ENCODE measurements around the gene EPN2.
"Not testable (repeated sequence)": the region's sequence is repeated elsewhere in the genome, so short reads cannot be mapped to it uniquely, and the experiment has no call there.

EPN2 gene

DNA sequence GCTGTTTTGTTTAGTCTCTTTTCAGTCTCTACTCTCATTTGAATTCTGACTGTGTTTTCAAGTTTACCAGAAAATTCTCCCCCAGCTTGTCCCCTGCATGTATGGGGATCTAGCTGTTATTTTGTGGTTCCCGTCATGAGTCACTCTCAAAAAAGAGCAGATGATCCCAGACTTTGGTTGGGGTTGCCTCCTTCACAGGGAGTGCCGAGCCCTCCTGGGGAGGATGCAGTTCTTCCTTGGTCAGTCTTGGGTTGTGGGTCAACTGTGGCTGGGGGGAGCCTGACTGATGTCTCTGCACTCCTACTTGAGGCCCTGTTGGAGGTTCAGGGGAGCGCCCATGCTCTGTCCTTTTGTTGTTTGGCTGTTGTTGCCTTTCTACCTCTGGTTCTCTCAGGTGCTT, 37.7 kb downstream of the EPN2 start:
- TF ChIP-seq, protein P1, sequence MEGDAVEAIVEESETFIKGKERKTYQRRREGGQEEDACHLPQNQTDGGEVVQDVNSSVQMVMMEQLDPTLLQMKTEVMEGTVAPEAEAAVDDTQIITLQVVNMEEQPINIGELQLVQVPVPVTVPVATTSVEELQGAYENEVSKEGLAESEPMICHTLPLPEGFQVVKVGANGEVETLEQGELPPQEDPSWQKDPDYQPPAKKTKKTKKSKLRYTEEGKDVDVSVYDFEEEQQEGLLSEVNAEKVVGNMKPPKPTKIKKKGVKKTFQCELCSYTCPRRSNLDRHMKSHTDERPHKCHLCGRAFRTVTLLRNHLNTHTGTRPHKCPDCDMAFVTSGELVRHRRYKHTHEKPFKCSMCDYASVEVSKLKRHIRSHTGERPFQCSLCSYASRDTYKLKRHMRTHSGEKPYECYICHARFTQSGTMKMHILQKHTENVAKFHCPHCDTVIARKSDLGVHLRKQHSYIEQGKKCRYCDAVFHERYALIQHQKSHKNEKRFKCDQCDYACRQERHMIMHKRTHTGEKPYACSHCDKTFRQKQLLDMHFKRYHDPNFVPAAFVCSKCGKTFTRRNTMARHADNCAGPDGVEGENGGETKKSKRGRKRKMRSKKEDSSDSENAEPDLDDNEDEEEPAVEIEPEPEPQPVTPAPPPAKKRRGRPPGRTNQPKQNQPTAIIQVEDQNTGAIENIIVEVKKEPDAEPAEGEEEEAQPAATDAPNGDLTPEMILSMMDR (IDR thresholded peaks at IDR 0.05; ENCODE audit: insufficient read depth, low read depth, low read length, missing control alignments): no peak
- H3K4me3 ChIP-seq (ENCODE audit: low read depth, low read length): no peak overlapping the region
- no peak for DNase-seq (ENCODE audit: low read depth)

DNA sequence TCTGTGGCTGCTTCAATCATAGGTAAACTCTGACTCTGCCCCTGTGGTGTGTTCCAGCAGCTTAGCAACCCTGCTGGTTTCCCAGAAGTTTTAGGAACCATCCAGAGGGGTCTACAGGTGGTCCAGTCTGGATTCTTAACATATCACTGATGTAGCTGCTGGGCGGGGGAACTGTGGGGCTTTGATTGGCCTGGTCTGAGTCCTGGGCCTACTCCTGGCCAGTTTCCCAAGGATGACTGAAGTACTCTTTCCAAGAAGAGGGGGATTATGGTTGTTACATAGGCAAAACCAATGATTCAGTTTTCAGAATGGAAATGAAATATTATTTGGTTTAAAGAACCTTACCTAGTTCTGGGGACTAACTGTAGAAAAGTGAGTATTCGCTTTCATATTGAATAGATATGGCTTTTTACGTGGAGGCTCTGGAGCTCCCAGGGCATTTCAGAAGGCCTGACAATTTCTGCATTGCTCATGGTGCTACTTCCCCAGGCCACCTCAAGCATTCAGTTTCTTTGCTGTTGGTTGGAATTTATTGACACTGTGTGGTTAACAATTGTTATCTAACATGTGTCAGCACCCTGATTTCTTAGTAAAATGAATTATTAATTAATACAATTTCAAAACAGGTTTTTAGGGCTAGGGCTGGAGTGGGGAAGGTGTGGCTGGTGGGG, 38.4 kb downstream of the EPN2 start:
- TF ChIP-seq, protein P1 (IDR thresholded peaks at IDR 0.05; ENCODE audit: insufficient read depth, low read depth, low read length, missing control alignments): no peak

DNA sequence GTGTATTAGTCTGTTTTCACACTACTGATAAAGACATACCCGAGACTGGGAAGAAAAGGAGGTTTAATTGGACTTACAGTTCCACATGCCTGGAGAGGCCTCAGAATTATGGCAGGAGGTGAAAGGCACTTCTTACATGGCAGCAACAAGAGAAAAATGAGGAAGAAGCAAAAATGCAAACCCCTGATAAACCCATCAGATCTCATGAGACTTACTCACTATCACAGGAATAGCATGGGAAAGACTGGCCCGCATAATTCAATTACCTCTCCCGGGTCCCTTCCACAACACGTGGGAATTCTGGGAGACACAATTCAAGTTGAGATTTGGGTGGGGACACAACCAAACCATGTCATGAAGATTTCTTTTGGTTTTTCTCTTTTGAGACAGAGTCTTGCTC, 41.1 kb downstream of the EPN2 start:
- H3K4me3 ChIP-seq (ENCODE audit: low read depth, low read length); DNase-seq (ENCODE audit: low read depth): not testable (repeated sequence)

More for the DNA sequence above, 38.4 kb downstream of the EPN2 start:
- no peak overlapping the region for H3K4me3 ChIP-seq (ENCODE audit: low read depth, low read length)
- DNase-seq (ENCODE audit: low read depth): no peak

DNA sequence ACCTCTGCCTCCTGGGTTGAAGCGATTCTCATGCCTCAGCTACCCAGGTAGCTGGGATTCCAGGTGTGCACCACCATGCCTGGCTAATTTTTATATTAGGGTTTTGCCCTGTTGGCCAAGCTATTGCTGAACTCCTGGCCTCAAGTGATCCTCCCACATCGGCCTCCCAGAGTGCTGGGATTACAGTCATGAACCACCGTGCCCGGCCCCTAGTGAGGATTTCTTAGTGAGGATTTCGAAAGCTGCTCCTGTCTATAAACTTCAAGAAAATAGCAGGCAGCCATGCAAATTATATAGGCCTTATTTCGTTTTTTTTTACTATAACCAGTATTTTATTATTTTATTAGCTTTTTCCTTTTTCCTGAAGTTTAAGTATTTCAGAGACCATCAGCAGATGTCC, 41.6 kb downstream of the EPN2 start:
- H3K4me3 ChIP-seq (ENCODE audit: low read depth, low read length): no peak overlapping the region
- no peak for DNase-seq (ENCODE audit: low read depth)
- TF ChIP-seq, protein P1 (IDR thresholded peaks at IDR 0.05; ENCODE audit: insufficient read depth, low read depth, low read length, missing control alignments): no peak

DNA sequence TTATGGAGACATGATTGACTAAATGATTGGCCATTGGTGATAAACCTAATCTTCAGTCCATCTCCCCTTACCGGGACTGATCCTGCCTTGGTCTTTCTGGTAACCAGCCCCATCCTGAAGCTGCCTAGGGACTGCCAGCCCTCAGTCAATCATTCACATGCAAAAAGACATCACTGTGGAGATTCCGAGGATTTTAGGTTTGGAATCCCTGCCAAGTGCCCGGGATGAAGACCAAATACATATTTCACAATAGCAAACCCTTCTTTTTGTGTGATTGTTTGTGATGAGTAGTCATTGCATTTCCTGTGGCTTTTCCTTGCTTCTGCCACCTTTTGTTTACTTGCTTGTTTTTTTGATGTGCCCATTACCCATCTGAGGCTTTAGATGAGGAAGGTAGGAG, 44.0 kb downstream of the EPN2 start:
- no peak for DNase-seq (ENCODE audit: low read depth)
- H3K4me3 ChIP-seq (ENCODE audit: low read depth, low read length): no peak overlapping the region
- TF ChIP-seq, protein P1 (IDR thresholded peaks at IDR 0.05; ENCODE audit: insufficient read depth, low read depth, low read length, missing control alignments): no peak

DNA sequence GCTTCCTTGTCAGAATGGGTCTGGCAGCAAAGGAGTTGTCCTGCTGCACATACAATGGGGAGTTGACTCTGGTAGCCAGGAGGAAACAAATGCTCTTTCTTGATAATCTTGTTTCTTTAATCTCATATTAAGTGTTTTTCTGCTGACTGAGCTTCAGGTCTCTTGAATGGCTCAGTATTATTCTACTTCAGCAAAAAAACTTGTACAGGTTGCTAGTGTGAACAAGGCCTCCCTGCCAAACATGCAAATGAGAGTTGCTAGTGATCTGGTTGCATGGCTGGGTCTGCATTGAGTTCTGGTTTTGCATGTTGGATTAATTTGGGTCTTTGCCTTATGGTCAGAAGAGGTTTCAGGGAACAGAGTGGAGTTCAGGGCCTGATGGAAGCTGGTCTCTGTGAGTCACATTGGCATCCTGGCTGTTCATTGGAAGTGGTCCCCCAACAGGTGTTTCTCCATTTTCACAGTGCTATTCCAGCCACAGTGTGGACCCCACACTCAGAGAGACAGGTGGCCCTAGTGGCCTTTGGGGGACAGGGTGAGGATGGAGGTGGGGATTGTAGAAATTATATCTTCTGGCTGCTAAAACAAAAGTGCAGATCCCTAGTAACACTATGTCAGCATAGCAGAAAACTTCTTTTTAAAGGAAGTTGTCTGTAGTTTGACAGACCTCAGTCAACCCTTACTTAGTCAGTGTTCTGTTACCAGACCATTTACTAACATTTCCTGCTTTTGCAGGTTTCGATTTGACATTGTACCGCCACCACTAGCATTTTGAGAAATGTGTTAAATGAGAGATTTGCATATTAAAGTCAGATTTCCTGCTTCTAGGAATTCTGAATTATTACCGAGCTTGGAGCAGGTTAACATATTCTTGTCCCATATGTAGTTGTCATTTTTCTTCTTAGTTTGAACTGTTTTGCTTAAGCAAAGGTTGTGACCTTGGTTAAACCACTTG, 47.1 kb downstream of the EPN2 start:
- peak; percentile 56 for DNase-seq (ENCODE audit: low read depth)
- TF ChIP-seq, protein P1 (IDR thresholded peaks at IDR 0.05; ENCODE audit: insufficient read depth, low read depth, low read length, missing control alignments): no peak
- no peak overlapping the region for H3K4me3 ChIP-seq (ENCODE audit: low read depth, low read length)

DNA sequence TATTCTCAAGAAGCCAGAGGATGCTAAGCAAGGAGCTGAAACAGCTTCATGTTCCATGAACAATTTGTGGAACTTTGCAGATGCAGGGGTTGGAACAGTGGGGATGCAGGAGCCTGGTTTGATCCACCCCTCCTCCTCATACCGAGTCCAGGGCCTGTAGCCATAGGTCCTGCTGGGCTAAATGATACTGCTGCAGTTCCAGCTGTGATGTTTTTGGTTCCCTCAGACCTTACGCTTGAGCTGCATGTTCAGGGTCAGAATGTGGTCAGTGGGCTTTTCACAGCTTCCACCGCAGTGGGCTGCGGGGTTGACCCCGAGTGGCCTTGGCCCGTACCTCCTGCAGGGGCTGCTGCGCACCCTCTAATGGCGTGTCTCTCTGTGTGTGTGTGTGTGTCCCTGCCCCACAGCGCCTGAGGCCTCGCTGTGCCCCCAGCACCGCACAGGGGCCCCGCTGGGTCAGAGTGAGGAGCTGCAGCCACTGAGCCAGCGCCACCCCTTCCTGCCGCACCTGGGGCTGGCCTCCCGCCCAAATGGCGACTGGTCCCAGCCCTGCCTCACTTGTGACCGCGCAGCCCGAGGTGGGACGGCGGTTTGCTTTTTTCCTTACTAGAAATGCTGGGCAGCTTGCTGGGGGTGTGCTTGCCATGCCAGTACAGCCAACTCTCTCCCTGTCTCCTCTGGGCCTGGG, 48.2 kb downstream of the EPN2 start:
- TF ChIP-seq, protein P1 (IDR thresholded peaks at IDR 0.05; ENCODE audit: insufficient read depth, low read depth, low read length, missing control alignments): no peak
- DNase-seq (ENCODE audit: low read depth): no peak
- H3K4me3 ChIP-seq (ENCODE audit: low read depth, low read length): no peak overlapping the region

All from GM12865 (cell line).